Neuronal stem cell (in vitro differentiated cells): ENCODE measurements around the gene GEMIN5. TPM values are rescaled to one million over a fixed set of nuclear protein-coding genes. Genes with fewer than 3 reads are reported as not detected.

Experiments
- DNase-seq: peaks from one replicate; pipeline ENCODE4 v3.0.0-alpha.2; 2013; ENCODE audit warnings: low spot score
- H2AFZ ChIP-seq: one replicate; pipeline ENCODE4 v1.6.1; 2013; ENCODE audit warnings: mild to moderate bottlenecking, low read length, inconsistent platforms
- H2AK5ac ChIP-seq: 2 replicates; pipeline ENCODE4 v1.6.1; 2013; ENCODE audit warnings: low read depth, mild to moderate bottlenecking, inconsistent platforms, low read length, moderate library complexity, mixed read lengths
- H2BK120ac ChIP-seq: 2 replicates; pipeline ENCODE4 v1.6.1; 2013; ENCODE audit warnings: low read depth, mild to moderate bottlenecking, inconsistent platforms, low read length, moderate library complexity, mixed read lengths
- H2BK12ac ChIP-seq: one replicate; pipeline ENCODE4 v1.6.1; 2013; ENCODE audit warnings: low read length, inconsistent platforms
- H2BK15ac ChIP-seq: 2 replicates; pipeline ENCODE4 v1.6.1; 2013; ENCODE audit warnings: mild to moderate bottlenecking, low read length, inconsistent platforms, mixed read lengths
- H2BK5ac ChIP-seq: one replicate; pipeline ENCODE4 v1.6.1; 2013; ENCODE audit warnings: inconsistent platforms, mild to moderate bottlenecking, low read length, moderate library complexity
- H3K14ac ChIP-seq: one replicate; pipeline ENCODE4 v1.6.1; 2013; ENCODE audit warnings: low read length, inconsistent platforms
- H3K18ac ChIP-seq: 2 replicates; pipeline ENCODE4 v1.6.1; 2013; ENCODE audit warnings: low read length, inconsistent platforms
- H3K23ac ChIP-seq: 2 replicates; pipeline ENCODE4 v1.6.1; 2013; ENCODE audit warnings: low read depth, mild to moderate bottlenecking, mixed read lengths, low read length, inconsistent platforms; ENCODE audit not compliant: poor library complexity
- H3K27ac ChIP-seq: replicated peaks from 3 replicates; pipeline ENCODE4 v1.5.1; 2013; ENCODE audit warnings: low read length, inconsistent platforms
- H3K27me3 ChIP-seq, 3 experiments: 2 replicates each; pipeline ENCODE4 v1.6.1; 2013; ENCODE audit warnings: low read length in 3 of 3, mild to moderate bottlenecking in 2 of 3, inconsistent platforms in 1 of 3, low read depth in 1 of 3, mixed read lengths in 1 of 3, moderate library complexity in 1 of 3; ENCODE audit not compliant: control insufficient read depth in 3 of 3, insufficient read depth in 3 of 3
- H3K36me3 ChIP-seq, 2 donors: replicated peaks in 1 of 2; 2 replicates each; pipeline ENCODE4 v1.6.1; 2013; ENCODE audit warnings: low read length in 2 of 2; ENCODE audit not compliant: control insufficient read depth in 2 of 2, insufficient read depth in 2 of 2
- H3K4ac ChIP-seq: 2 replicates; pipeline ENCODE4 v1.6.1; 2013; ENCODE audit warnings: inconsistent platforms, mild to moderate bottlenecking, low read length, moderate library complexity
- H3K4me1 ChIP-seq, 2 donors: 1 replicate in 1 of 2; 2 replicates in 1 of 2; pipeline ENCODE4 v1.6.1; 2013; ENCODE audit warnings: low read length in 2 of 2, low read depth in 1 of 2; ENCODE audit not compliant: control insufficient read depth in 2 of 2, insufficient read depth in 1 of 2
- H3K4me2 ChIP-seq: one replicate; pipeline ENCODE4 v1.6.1; 2013; ENCODE audit warnings: mild to moderate bottlenecking, low read length, inconsistent platforms; ENCODE audit not compliant: insufficient read depth, poor library complexity, severe bottlenecking
- H3K4me3 ChIP-seq, 2 donors: 2 replicates each; pipeline ENCODE4 v1.5.1; 2013; ENCODE audit warnings: low read length in 2 of 2, mild to moderate bottlenecking in 2 of 2, inconsistent platforms in 1 of 2, moderate library complexity in 1 of 2
- H3K79me1 ChIP-seq: one replicate; pipeline ENCODE4 v1.6.1; 2013; ENCODE audit warnings: low read depth, mild to moderate bottlenecking, inconsistent platforms, low read length, moderate library complexity
- H3K9ac ChIP-seq: one replicate; pipeline ENCODE4 v1.6.1; 2013; ENCODE audit warnings: mild to moderate bottlenecking, low read depth, low read length, inconsistent platforms; ENCODE audit not compliant: poor library complexity
- H3K9me3 ChIP-seq, 2 donors: replicated peaks in 1 of 2; 2 replicates each; pipeline versions ENCODE3 to v1.6.1; 2013; ENCODE audit warnings: low read length in 2 of 2, mild to moderate bottlenecking in 2 of 2, inconsistent platforms in 1 of 2, low read depth in 1 of 2, mixed read lengths in 1 of 2, moderate library complexity in 1 of 2; ENCODE audit not compliant: control insufficient read depth in 2 of 2, insufficient read depth in 1 of 2
- H4K8ac ChIP-seq: one replicate; pipeline ENCODE4 v1.6.1; 2013; ENCODE audit warnings: low read depth, mild to moderate bottlenecking, inconsistent platforms, low read length, moderate library complexity
- H4K91ac ChIP-seq: one replicate; pipeline ENCODE4 v1.6.1; 2013; ENCODE audit warnings: low read length, low read depth, mild to moderate bottlenecking, inconsistent platforms; ENCODE audit not compliant: poor library complexity
- WGBS, 2 donors: extraction: QIAGEN DNeasy Blood & Tissue Kit; methylation state at CpG; one replicate each; pipeline ENCODE4 v1.1.7; 2013; ENCODE audit warnings: missing lambda C conversion rate in 2 of 2, mixed read lengths in 1 of 2; ENCODE audit not compliant: insufficient read length in 2 of 2, insufficient replicate concordance in 1 of 2; ENCODE audit errors: extremely low coverage in 2 of 2; 5-methylcytosine and 5-hydroxymethylcytosine counted together
- polyA plus RNA-seq, 2 experiments: library from polyadenylated mRNA; stranded (reverse); fragments of 200-250 nt; gene quantifications; one replicate each; pipeline ENCODE4 v1.2.3, GENCODE V29; 2013

Gene GEMIN5, protein sequence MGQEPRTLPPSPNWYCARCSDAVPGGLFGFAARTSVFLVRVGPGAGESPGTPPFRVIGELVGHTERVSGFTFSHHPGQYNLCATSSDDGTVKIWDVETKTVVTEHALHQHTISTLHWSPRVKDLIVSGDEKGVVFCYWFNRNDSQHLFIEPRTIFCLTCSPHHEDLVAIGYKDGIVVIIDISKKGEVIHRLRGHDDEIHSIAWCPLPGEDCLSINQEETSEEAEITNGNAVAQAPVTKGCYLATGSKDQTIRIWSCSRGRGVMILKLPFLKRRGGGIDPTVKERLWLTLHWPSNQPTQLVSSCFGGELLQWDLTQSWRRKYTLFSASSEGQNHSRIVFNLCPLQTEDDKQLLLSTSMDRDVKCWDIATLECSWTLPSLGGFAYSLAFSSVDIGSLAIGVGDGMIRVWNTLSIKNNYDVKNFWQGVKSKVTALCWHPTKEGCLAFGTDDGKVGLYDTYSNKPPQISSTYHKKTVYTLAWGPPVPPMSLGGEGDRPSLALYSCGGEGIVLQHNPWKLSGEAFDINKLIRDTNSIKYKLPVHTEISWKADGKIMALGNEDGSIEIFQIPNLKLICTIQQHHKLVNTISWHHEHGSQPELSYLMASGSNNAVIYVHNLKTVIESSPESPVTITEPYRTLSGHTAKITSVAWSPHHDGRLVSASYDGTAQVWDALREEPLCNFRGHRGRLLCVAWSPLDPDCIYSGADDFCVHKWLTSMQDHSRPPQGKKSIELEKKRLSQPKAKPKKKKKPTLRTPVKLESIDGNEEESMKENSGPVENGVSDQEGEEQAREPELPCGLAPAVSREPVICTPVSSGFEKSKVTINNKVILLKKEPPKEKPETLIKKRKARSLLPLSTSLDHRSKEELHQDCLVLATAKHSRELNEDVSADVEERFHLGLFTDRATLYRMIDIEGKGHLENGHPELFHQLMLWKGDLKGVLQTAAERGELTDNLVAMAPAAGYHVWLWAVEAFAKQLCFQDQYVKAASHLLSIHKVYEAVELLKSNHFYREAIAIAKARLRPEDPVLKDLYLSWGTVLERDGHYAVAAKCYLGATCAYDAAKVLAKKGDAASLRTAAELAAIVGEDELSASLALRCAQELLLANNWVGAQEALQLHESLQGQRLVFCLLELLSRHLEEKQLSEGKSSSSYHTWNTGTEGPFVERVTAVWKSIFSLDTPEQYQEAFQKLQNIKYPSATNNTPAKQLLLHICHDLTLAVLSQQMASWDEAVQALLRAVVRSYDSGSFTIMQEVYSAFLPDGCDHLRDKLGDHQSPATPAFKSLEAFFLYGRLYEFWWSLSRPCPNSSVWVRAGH (N-terminal part only)
- polyA plus RNA-seq (2013, experiment 1 of 2) = 7.9 TPM
- 8.3 TPM for polyA plus RNA-seq (2013, experiment 2 of 2)

DNA sequence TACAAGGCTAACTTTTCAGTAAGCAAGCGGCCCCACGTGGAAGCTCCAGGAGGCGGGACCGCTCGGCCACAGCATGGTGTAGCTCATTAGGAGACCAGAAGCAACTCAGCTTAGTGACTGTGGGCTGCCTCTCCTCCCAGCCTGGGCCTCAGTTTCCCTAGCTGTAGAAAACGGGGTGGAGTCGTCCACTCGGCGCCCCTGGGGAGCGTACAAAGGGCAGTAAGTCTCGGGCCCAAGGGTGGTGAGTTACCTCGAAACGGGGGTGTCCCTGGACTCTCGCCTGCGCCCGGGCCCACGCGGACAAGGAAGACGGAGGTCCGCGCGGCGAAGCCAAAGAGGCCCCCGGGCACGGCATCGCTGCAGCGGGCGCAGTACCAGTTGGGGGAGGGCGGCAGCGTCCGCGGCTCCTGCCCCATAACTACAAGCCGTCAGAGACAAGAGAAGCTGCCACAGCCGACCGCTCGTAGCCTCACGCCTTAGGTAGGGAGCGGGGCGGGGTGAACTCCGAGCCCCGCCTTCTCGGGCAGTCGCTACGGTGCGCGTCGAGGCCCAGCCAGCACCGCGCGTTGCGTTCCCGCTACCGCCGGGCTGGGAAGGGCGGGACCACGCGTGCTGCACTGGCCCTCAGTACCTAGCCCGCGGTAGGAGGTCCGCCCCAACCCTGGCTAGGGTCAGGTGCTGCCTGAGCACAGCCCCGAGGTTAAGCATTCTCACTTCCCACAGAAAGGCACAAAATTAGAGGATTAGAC, at the start of gene GEMIN5:
GEMIN5 (minus strand) TSS at position 494 of the 749 bp plus-strand sequence; CDS start at position 416, 78 bp downstream.
- Histone ChIP-seq H3K4me3 (peak within 1 kb of the TSS; percentile 77 to 89), H3K14ac (peak within 1 kb of the TSS; percentile 47), H3K23ac (peak within 1 kb of the TSS; percentile 85), H2BK120ac (no peak within 1 kb of the TSS), H2BK15ac (peak within 1 kb of the TSS; percentile 16), H2BK12ac (no peak within 1 kb of the TSS), H3K27me3 (no peaks in the 10 kb centered on the region), H4K8ac (peak within 1 kb of the TSS; percentile 92), H3K9me3 (no peaks in the 10 kb centered on the region), H3K4me2 (peak within 1 kb of the TSS; percentile 63), H4K91ac (peak within 1 kb of the TSS; percentile 14), H2BK5ac (no peak within 1 kb of the TSS), H2AFZ (peak within 1 kb of the TSS; percentile 91), H3K36me3 (peaks cover 7 to 27% of the 10 kb centered on the region in 2 donors), H3K79me1 (peaks cover 4% of the 10 kb centered on the region), H3K4ac (peak within 1 kb of the TSS; percentile 13), H2AK5ac (peak within 1 kb of the TSS; percentile 66), H3K4me1 (peaks cover 6 to 14% of the 10 kb centered on the region in 2 donors), H3K27ac (no peak within 1 kb of the TSS), H3K9ac (peak within 1 kb of the TSS; percentile 87), H3K18ac (peak within 1 kb of the TSS; percentile 93)
- peak; percentile 58 for DNase-seq
- WGBS, 2 donors = no CpG with 5 or more reads among the region's 61 CpGs

DNA sequence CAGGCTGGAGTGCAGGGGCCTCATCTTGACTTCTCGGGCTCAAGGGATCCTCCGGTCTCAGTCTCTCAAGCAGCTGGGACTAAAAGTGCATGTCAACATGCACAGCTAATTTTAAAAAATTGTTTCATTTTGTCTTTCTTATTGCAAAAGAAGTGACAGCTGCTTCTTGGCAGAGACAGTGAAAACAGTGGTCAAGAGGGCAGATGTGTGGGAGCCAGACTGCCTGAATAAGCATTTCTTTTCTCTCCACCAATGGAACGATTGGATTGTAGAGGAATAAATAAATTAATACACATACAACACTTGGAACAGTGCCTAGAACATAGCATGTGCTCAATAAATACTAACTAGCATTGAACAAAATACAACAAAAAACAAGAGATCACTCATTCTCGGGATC, 48.1 kb upstream of the GEMIN5 start:
- no peak overlapping the region for H2BK15ac ChIP-seq
- no peak overlapping the region for H2BK120ac ChIP-seq
- H3K18ac ChIP-seq = no peak overlapping the region
- no peak overlapping the region for H2AK5ac ChIP-seq
- H3K79me1 ChIP-seq = no peaks in the 10 kb centered on the region
- H3K4ac ChIP-seq = no peak overlapping the region
- no peak overlapping the region for H2BK12ac ChIP-seq
- no peak for DNase-seq
- no peak overlapping the region for H3K4me3 ChIP-seq
- no peak overlapping the region for H3K9ac ChIP-seq
- H3K4me2 ChIP-seq = no peak overlapping the region
- no peaks in the 10 kb centered on the region for H3K9me3 ChIP-seq
- H3K23ac ChIP-seq = no peak overlapping the region
- no peak overlapping the region for H2AFZ ChIP-seq
- H2BK5ac ChIP-seq = no peak overlapping the region
- H3K27ac ChIP-seq = no peak overlapping the region
- no peak overlapping the region for H4K8ac ChIP-seq
- H3K4me1 ChIP-seq = peaks cover 0 to 2% of the 10 kb centered on the region in 2 donors
- no peaks in the 10 kb centered on the region for H3K36me3 ChIP-seq
- no peak overlapping the region for H4K91ac ChIP-seq
- no CpG with 5 or more reads among the region's 4 CpGs for WGBS, 2 donors
- H3K27me3 ChIP-seq = no peaks in the 10 kb centered on the region
- H3K14ac ChIP-seq = no peak overlapping the region

DNA sequence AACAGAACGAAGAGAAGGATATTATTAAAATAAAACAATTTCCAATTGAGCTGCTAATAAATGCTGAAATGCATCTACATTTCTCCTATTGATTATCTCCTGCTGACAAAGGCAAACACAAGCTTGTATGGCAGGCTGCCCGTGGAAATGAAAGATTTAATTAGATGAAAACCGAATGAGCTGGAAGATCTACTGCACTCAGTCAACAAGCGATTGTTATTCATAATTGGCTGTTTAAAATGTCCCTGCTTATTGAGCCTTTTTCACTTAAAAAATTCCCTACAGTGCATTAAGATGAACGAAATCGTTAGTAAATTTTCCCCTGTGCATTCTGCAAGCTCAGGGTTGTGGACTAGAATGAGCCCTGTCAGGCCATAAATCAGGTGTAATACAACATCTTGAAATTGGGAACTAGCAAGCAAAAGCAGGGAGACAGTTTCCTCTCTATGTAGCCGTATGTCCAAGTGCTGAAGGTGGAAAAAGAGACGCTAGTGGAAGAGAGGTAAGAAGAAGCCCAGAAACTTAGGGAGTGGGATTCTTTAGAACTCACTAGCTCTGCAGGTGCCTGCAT, 47.0 kb upstream of the GEMIN5 start:
- H3K4me3 ChIP-seq = no peak overlapping the region
- no peak overlapping the region for H4K8ac ChIP-seq
- no peak overlapping the region for H3K4ac ChIP-seq
- H2BK15ac ChIP-seq = no peak overlapping the region
- H3K79me1 ChIP-seq = no peaks in the 10 kb centered on the region
- no peak overlapping the region for H4K91ac ChIP-seq
- H3K18ac ChIP-seq = no peak overlapping the region
- H3K4me1 ChIP-seq = no peaks in the 10 kb centered on the region
- no peak overlapping the region for H2BK5ac ChIP-seq
- no peak for DNase-seq
- no peak overlapping the region for H3K4me2 ChIP-seq
- no peak overlapping the region for H3K14ac ChIP-seq
- H3K9ac ChIP-seq = no peak overlapping the region
- H3K36me3 ChIP-seq = no peaks in the 10 kb centered on the region
- WGBS, 2 donors = no CpG with 5 or more reads among the region's 8 CpGs
- H2BK120ac ChIP-seq = no peak overlapping the region
- H2BK12ac ChIP-seq = no peak overlapping the region
- H2AFZ ChIP-seq = no peak overlapping the region
- no peaks in the 10 kb centered on the region for H3K9me3 ChIP-seq
- H3K27ac ChIP-seq = no peak overlapping the region
- H3K27me3 ChIP-seq = no peaks in the 10 kb centered on the region
- H2AK5ac ChIP-seq = no peak overlapping the region
- no peak overlapping the region for H3K23ac ChIP-seq
